GM18498 (cell line): ENCODE measurements around the gene LRRTM2.

Source experiments
- ATAC-seq: cut with Tn5 transposase; IDR thresholded peaks from one replicate; pipeline ENCODE4 v1.9.1; 2021; ENCODE audit warnings: mild to moderate bottlenecking, moderate library complexity; ENCODE audit not compliant: unreplicated experiment

Gene LRRTM2

DNA sequence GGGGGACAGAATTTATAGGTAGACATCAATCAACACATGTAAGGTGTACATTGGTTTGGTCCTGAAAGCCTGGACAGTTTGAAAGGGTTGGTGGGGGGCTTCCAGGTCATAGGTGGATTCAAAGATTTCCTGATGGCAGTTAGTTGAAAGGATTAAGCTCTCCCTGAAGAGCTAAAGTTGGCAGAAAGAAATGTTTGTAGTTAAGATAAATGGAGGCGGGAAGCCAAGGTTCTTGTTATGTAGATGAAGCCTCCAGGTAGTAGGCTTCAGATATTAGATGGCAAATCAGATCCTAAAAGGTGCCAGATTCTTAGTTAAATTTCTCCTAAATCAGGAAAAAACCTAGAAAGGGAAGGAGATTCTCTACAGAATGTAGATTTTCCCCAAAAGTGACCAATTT is 9.0 kb upstream of the LRRTM2 start:
- ATAC-seq = no peak

DNA sequence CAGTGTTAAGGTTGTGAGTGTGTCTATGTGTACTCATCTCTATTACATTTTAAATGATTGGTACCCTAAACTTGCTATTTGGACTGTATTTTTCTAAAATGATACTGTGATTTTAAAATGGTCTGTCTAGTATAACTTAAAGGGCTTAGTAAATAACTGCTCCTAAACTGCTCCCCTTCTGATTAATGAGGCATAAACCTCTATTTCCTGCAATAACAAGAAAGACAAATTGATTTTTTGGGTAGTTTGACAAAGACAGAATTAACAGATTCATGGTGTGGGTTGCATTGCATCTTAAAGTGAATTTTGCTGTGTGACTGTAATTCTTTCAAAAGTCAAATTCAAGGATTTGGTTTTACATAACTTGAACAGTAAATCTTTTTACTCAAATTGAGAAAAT is 8.1 kb upstream of the LRRTM2 start:
- no peak for ATAC-seq

DNA sequence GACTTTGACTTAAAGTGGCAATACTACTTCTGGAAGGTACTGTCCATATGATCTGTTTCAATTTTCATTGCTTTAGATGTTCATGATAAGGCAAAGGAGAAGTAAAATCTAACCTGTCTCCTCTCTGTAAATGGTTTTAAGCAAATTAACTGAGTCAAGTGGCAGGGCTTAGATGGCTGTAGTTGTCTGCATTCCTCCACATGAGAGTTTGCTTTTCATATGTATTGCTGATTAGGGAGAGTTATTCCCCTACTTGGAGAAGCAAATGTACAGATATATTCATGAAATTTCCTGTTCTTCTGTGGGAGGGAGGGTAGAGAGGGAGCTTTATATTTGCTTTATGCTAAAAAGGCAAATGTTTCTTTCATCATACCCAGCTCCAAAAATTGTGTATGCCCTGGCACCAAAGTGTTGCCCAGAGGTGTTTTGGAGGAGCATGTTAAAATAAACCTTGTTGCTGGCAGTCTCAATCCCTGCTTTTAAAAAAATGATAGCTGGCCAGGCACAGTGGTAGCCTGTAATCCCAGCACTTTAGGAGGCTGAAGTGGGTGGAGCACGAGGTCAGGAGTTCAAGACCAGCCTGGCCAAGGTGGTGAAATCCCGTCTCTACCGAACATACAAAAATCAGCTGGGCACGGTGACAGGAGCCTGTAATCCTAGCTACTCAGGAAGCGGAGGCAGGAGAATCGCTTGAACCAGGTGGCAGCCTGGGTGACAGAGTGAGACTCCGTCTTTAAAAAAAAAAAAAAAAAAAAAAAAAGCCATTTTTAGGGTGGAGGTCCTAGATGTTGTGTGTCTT is 3.5 kb upstream of the LRRTM2 start:
- no peak for ATAC-seq

DNA sequence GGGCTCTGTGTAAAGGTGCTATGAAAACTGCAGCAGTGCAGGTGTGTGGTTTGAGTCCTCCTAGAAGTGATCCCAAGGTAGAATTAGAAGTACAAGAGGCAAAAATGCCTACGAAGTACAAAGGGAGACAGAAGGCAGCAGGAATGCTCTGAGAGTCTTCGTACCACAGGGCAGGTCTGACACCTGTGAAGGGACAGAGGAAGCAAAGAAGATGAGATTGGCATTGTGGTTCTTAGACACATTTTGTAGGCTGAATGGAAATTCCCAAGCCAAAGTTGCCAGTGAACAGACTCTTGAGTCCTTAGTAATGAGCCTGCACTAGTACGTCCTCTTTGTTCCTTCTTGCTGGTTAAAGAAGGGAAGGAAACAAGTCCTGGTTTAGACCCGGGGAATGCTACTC is 1.7 kb upstream of the LRRTM2 start:
- ATAC-seq = no peak

DNA sequence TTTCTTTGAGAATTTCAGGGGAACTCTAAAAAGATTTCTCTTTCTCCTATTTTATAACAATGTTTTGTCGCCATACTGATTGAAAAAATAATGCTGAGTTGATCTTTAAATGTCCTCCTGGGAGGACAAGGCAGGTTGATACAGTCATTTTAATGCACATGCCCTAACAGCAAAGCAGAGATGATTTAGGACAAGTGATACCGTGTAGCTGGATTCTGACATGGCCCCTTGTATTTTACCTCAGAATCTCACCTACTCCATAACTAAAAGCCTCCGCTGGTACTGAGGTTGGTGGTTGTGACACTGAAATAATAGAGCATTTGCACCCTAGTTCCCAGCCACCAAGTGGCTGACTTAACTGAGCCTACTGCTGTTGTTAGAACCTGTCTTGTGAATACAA is 811 bp upstream of the LRRTM2 start:
- no peak for ATAC-seq

DNA sequence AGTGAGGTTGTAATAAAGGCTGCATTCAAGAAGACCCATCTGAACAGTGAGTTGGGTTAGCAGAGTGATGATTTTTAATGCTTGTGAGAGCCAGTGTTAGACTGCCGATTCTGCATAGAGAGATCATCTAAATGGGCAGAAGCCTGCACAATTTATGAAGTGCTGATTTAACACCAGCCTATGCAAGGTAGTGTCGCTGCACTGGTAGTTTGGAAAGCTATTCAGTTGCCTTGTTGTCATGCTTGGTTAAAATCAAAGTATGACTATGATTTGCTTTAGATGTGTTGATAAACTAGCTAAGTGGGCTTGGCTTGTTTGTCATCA is 379 bp upstream of the LRRTM2 start:
- ATAC-seq = no peak

DNA sequence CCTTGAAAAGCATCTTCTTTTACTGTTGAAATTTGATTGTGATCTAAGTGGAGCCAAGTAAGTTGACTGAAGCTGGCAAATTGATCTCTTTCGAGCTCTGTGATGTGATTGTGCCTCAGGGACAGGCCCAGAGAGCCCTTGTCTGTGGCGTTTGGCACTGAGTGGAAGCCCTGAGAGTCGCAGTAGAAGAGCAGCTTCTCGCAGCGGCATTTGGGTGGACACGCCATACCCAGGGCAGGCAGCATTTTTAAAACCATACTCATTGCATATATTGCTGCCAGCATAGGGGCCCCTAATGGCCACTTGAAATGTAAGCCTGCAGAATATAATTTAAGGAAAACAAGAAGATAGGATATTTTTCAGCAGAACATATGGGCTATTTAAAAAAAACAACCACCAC is 894 bp downstream of the LRRTM2 start:
- no peak for ATAC-seq

DNA sequence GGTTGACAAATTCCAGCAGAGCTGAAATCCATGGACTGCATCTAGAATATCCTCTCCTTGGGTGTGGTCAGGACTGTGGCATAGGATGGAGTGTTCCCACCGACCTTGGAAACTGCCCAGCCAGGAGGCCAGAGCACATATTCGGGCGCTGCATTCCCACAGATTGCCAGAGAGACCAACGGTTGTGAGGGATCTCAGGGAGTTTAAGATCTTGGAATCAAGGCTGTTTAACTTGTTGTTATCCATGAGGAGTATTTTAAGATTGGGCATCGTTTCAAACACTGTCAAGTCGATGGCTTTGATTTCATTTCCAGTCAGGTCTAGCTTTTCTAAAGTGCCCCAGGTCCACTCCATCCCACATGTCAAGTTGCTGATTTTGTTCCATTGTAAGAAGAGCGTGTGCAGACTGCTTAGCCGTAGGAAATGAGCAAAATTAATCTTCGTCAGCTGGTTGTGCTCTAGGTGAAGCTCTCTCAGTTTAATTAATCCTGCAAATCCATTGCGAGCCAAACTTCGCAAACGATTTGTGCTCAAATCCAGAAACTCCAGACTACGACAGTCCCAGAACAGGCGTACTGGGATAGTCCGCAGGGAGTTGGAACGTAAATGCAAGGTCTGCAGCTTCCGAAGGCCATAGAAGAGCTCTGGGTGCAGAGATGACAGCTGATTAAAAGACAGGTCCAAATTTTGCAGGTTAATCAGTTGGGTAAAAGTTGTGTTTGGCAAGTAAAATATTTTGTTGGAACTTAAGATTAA is 1.5 kb downstream of the LRRTM2 start:
- ATAC-seq = no peak

DNA sequence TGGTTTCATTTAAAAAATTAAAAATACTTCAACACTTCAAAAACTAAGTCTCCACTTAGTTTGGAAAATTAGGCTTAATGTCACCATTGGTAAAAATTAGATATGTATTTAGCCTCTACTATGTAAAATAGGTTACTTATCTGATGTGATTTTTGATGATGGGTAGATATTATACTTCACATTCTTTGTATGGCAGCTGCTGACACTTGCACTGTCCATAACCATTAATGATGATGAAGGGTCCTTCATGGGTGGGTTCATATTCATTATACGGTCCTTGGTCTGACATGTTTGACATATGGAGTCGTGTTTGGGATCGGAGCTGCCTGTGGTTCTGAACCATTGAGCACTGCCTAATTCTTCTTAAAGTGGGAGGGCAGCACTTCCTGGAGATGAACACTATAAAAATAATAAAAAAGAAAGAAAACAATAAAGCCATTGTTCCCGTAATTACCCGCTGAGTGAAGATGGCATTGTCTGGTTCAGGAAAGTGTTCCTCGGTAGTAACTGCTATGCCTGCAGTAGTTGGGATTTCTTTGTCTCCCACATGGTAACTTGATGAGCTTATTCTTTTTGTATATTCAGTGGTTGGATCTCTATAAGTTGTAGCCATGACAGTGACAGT is 2.2 kb downstream of the LRRTM2 start:
- ATAC-seq = no peak

DNA sequence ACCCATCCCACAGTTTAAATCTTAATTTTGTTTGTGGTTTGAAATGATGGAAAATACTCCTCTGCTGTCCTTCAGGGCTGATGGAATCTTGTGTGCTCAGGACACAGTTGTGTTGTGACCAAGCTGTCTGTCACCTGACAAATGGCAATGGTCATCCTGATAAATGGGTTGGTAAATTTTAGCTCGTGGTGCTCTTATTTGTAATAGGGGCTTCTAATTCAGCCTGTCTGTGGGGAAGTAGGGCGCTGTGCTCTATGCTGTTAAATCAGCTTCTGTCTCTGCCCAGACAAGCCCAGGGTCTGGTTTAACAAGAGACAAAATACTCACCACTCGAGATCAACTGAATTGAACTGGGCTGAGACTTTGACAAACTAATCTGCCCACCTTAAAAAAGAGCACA is 4.5 kb downstream of the LRRTM2 start:
- ATAC-seq = no peak

DNA sequence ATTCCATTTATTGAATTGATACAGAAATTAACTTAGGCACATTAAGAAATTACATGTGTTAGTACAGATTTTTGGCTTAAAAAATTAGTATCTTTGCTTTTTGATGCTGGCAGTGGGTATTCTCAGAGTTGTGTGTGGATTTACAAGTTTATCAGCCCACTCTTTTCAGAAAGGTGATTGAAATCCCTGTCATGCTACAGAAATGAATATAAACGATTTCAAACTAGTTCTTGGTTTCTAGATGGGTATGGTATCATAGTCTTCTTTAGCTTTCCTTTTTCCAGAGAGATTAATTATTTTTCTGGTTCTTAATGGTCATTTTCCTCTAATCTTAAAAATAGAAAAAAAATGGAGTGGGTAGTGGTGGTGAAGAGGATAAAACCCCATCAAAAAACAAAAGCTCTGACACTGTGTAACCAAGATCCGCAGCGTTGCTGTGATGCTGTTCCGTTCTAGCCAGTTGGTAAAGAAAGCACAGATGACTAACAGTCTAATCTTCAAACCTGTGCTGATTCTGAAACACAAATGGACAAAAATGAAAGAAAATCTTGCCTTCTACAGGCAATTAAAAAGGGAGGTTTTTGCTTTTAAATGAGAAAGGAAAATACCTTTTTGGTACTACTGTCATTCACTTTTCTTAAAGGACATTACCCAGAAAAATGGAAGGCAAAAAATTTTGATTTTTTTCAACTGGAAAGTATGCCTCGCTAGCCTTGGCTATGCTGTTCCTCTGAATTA is 5.2 kb downstream of the LRRTM2 start:
- ATAC-seq = no peak

DNA sequence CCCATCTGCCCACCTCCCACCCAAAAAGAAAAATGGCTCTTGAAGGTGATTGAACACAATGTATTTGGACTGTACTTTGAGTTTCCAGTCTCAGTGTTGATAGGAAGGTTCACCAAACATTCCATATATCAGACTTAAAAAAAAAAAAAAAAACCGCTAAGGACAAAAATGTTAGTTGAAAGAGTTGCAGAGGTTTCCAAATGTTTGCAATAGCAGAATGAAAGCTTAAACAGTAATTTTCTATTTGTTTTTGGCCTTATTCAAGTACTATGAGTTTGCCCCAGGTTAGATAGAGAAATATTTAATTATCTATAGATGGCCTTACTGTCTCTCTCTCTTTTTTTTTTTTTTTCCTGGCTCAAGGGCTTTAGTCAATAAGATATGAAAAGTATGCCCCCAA is 6.1 kb downstream of the LRRTM2 start:
- no peak for ATAC-seq

DNA sequence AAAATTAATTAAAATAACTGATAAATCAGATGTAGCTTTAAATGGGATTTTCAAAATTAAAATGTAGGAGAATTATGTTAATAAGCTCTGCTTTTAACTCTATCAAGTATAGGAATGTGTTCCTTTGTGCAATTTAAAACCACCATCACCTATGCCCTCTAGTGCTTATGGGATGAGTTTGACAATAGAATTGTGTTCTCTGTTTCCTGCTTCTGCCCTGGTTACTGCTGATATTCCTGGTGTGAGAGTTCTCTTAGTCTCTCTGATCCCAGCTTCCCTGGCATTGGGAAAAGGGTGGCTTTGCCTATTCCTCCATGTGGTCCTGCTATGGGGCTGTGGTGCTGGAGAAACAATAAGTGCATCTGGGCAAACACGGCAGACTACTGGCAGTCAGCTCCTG is 8.1 kb downstream of the LRRTM2 start:
- no peak for ATAC-seq

DNA sequence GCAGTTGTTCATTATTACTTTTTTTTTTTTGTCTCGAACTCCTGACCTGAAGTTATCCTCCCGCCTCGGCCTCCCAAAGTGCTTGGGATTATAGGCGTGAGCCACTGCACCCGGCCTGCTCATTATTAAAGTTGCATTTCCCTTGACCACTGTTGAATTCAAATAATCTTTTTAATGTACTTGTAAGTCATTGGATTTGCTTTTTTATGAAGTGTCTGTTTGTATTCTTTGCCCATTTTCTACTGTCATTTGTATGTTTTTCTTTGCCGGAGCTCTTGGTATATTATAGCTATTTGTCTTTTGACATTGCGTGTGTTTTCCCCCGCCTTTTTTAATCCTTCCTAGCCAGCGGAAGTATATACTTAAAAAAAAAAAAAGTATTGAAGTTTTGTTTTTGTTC is 22.0 kb downstream of the LRRTM2 start:
- ATAC-seq = no peak

DNA sequence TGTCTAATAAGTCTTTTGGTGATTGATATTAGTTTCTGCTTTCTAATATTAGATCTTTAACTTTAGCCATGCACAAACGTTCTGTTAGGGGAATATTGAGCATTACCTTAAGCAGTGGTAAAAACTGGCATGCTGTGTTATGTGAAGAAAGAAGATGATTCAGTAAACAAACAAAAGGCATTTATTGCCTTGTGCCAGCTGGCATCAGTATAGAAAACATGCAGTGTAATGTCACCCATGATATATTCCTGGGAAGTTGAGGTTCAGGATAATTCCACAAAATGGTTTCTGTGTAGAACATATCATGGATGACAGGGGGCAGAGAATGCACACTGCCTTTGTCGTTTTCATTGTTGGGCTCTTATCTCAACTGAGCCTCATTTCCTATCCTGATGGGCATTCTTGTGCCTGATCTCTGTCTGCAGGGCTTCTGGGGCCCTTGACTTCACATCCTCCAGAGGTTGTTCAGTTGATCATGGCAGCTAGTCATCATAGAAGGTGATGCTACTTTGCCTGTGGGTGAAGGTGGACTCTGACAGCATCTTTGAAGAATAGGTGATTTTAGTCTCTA is 24.2 kb downstream of the LRRTM2 start:
- ATAC-seq = no peak

DNA sequence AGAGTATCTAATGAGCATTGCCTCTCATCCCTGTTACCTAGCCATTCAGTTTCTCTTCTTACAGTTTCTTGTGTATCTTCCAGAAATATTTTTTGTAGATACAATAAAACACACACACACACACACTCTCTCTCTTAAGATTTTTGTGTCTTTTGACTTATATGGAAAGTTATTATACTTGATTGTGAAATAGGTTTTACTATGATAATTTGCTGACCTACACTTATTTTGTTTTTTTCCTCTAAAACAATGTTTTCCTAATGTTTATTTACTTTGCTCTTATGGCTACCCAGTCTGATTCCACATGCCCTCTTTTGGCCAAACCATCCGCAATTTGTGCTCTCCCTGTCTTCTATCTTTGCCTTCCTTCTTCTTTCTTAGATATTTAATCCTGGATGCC is 25.3 kb downstream of the LRRTM2 start:
- ATAC-seq = no peak

DNA sequence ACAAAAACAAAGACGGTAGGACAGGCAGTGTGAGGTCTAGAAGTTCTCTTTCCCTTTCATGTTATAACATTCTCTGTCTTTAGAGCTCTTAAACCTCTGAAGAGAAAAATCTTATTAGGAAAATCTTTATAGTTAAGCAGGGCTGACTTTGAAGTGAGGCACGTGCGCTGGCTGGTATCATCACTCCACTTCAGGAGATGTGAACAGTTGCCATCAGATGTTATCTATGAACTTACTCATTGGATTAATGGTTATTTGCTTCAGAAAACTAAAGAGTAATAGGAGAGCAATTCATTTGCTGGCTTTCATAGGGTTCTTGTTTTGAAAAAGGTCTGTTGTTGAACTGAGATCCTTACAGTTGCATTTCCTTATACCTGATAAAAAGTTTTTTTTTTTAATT is 25.7 kb downstream of the LRRTM2 start:
- ATAC-seq = no peak

DNA sequence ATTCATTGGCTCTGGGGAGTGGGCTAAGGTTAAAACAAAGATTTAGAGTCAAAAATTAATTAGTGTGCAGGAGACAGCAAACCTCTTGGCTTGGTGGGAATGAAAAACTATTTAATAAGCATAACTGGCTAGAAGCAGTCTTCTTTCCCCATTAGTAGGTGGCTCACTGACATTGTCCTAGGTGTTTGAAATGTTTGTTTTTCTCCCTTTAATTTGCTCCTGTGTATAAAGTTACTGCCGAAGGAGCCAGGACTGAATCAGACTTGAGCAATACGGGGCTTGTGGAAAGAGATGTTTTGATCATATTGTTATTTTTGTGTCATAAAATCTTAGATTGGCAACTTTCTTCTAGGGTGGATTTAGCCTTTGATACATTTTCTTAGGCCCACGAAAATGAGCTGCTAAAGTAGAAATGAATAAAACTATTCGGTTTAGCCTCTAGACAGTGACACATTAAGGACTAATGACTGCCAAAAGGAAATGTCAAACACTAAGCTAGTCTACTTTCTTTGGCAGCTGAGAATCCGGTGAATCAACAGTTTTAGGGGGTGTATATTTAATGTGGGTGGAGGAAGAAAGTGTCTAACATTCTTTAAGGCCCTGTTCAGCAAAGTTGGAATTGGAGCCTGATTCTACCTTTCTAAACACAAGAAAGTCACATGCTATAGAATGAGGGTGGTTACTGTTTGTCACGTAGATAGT is 30.2 kb downstream of the LRRTM2 start:
- ATAC-seq = no peak

DNA sequence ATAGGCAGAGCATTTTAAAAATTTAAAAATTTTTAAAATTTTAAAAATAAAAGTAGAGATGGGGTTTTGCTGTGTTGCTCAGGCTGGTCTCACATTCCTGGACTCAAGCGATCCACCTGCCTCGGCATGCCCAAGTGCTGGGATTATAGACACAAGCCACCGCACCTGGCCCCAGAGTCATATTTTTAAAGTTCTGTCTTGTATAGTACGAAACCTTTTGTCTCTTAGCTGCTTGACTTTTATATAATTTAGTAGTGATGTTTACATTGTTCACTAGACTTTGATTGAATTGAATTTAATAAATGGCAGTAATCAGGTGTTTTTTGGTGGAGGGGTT is 31.0 kb downstream of the LRRTM2 start:
- no peak for ATAC-seq

DNA sequence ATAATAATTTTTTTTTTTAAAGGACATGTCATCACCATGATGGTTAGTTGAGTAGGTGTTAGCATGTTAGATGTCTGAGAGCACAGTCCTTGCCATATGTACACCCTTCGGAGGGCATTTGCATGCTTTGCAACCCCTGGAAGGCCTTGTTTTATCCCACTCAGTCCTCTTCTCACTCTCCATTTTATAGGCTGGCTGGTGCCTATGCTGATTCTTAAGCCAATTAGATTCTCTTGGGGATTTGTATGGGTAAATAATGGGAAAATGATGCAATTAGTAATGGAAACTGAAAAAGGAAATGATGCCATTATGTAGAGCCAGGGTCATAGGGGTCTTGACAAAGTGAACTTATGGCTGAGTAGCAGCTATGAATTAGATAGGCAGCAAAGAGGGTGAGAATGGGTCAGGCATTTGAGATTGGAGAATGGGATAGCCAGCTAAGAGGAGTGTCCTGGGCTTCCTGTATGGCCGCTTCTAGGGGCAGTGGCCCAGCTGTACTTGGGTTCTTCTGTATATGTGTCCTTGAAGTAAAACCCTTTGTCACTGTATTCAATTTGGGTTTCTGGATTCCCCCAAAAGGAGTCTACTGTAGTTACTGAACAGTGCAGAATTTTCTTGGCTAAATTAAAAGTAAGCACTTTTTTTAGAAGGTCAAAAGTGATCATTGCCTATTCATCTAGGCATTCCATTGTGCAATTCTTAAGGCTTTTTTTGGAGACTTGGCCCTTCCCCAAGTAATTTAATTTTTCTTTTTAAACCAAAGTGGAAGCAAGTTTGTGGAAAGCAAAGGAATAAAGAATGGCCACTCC is 31.6 kb downstream of the LRRTM2 start:
- ATAC-seq = no peak
